GM12875 (cell line): ENCODE results near the gene TRERF1.
A peak's percentile ranks its signal among the peaks of the same experiment; 100 is the strongest.

Experiments used
- H3K4me3 ChIP-seq: one replicate; pipeline ENCODE4 v1.5.1; 2011; ENCODE audit warnings: low read depth, low read length, control low read depth
- TF ChIP-seq, protein P1 (sequence below): IDR thresholded peaks from 2 replicates; pipeline ENCODE4 v1.5.1; 2011; ENCODE audit warnings: low read depth, mild to moderate bottlenecking, control low read depth, inconsistent platforms, low read length, moderate library complexity, borderline replicate concordance; ENCODE audit not compliant: insufficient read depth

The TRERF1 gene

DNA sequence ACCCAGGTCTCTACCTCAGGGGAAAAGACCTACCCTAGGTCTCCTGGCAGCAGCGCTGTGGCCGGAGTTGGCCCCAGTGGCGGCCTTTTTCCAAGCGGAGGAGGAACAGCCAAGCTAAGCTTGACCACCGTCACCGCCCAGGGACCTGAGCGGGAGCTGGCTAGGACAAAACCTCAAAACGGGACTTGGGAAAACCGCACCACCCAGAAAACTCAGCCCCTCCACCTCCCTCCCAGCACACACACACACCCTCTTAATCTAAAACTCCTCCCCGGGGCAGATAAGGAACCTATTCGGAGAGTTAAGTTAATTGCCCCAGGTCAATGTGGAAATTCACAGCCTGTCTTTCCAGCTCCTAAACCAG, 2.7 kb upstream of the TRERF1 start:
- H3K4me3 ChIP-seq = no peak overlapping the region
- TF ChIP-seq, protein P1, sequence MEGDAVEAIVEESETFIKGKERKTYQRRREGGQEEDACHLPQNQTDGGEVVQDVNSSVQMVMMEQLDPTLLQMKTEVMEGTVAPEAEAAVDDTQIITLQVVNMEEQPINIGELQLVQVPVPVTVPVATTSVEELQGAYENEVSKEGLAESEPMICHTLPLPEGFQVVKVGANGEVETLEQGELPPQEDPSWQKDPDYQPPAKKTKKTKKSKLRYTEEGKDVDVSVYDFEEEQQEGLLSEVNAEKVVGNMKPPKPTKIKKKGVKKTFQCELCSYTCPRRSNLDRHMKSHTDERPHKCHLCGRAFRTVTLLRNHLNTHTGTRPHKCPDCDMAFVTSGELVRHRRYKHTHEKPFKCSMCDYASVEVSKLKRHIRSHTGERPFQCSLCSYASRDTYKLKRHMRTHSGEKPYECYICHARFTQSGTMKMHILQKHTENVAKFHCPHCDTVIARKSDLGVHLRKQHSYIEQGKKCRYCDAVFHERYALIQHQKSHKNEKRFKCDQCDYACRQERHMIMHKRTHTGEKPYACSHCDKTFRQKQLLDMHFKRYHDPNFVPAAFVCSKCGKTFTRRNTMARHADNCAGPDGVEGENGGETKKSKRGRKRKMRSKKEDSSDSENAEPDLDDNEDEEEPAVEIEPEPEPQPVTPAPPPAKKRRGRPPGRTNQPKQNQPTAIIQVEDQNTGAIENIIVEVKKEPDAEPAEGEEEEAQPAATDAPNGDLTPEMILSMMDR = no peak

DNA sequence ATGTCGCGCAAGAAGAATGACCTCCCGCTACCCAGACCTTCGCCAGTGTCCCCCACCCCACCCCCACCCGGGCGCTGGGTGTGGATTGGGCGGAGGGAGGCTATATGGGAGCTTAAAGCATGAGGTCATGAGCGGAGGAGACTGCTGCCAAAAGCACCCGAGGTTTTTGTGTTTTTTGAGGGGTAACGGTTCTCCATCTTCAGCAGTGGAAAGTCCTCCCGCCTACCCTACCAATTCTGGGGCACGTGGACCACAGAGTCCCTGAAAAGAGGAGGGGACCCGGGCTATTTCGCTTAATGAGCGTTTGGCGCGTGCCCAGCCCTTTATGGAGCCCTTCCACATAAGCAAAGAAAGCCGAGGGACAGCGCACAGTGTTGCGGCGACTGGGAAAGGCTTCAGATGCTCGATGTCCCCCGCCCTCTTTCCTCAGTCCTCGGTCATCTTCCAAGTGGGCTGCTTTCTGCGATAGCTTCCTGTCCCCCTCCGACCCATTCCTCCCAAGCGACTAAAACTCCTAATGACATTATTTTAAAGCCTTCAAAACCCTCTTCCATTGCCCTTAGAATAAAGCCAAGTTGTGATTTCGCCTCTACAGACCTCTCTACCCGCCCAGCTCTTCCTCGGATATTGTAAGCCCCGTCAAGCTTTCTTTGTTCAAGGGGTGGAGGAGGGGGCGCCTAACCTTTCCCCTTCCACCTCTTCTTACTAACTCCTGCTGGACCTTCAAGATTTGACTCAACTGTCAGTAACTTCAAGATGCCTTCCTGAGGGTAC, 2.1 kb upstream of the TRERF1 start:
- TF ChIP-seq, protein P1 = no peak
- peak overlapping the region; percentile 83 for H3K4me3 ChIP-seq

- TF ChIP-seq, protein P1 = 0 out of 2 replicates have a peak, but pooled peaks have one; percentile 5
- peak overlapping the region; percentile 83 for H3K4me3 ChIP-seq
These were observed 1.4 kb upstream of the TRERF1 start for GRCh38 chr6:42453031-42453653.

GRCh38 chr6:42452171-42453030, 675 bp upstream of the TRERF1 start:
- TF ChIP-seq, protein P1 = no peak
- H3K4me3 ChIP-seq = peak overlapping the region; percentile 83

DNA sequence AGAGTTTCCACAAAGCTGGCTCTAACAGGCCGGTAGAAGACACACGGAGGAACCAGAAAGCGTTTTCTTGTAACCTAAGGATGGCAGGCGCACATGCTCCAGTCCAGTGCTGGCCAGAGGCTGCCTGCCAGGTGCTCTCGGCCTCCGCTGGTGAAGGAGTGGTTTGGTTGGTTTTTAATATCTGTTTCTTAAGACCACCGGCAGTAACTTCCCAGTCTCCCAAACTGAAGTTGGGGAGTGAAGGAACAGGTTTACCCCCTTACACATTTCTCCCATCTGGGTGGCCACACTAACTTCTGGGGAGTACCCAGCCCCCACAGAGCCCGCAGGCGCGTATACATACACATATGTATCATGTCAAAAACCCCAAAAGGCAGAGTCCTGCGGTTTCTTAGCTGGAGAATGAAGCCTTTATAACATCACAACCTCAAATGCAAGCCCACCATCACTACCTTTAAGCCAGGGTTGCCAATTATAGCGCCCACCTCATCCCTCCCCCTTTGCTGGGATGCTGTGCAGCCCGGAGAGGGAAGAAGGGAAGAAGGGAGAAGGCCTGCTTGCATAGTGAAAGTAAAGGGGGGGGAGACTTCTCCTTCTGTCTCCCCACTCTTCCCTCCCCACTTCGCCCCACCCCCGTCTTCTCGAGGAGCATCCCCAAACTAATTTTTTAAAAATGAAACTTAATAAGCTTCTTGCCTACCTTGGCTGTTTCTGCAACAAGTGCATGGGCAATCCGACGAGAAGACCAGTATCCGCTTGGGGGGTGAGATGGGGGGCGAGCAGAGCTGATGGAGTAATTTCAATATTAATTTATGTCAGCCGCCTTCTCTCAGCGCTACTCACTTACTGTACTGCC, 1.0 kb downstream of the TRERF1 start:
- TF ChIP-seq, protein P1 = no peak
- peak overlapping the region; percentile 83 for H3K4me3 ChIP-seq

DNA sequence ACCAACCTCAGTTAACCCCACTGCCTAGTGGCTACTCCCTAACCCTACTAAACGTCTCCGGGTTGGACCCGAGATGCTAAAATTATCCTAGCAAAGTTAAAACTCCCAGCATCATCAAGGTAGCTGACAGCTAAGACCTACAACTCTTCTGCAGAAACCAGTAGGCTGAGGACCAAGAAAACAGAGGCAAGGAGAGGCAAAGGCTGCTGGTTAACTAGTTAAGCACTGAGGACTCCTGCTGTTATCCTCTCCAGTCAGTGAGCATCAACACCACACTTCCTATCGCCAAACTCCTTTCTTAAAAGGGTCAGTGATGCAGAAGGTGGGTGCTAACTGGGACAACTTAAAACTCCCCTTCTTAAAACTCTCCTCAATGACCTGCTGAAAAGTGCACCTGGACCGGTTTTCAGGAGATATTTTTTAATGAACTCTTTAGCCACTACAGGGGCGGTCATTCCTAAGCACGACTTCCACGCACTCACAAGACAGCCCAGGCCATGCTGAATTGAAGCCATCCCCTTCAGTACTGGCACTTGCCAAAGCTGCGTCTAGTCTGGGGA, 1.7 kb downstream of the TRERF1 start:
- H3K4me3 ChIP-seq = peak overlapping the region; percentile 83
- TF ChIP-seq, protein P1 = no peak
